Loucy (cell line): Measurements from ENCODE around the gene LHX6.

Experiments
- H2AFZ ChIP-seq: fragments of 200-600 bp; sonication (generic); 2 replicates; pipeline ENCODE4 v1.6.0; 2016; ENCODE audit warnings: antibody characterized with exemption, mild to moderate bottlenecking, low read length, moderate library complexity
- H3F3A ChIP-seq: fragments of 200-600 bp; 2 replicates; pipeline ENCODE4 v1.6.0; 2016; ENCODE audit warnings: antibody characterized with exemption, low read depth, mild to moderate bottlenecking
- H3K27me3 ChIP-seq: fragments of 200-600 bp; sonication (generic); 2 replicates; pipeline ENCODE4 v1.6.1; 2014; ENCODE audit warnings: low read length, mild to moderate bottlenecking; ENCODE audit not compliant: insufficient read depth, poor library complexity, severe bottlenecking
- H3K36me3 ChIP-seq: fragments of 200-600 bp; sonication (generic); 2 replicates; pipeline ENCODE4 v1.6.1; 2016; ENCODE audit warnings: low read length; ENCODE audit not compliant: insufficient read depth
- H3K4me1 ChIP-seq: fragments of 200-600 bp; sonication (generic); 2 replicates; pipeline ENCODE4 v1.5.1; 2014; ENCODE audit warnings: low read length, mild to moderate bottlenecking; ENCODE audit not compliant: insufficient read depth, poor library complexity, severe bottlenecking
- H3K4me2 ChIP-seq: fragments of 200-600 bp; sonication (generic); 2 replicates; pipeline ENCODE4 v1.6.0; 2014; ENCODE audit warnings: antibody characterized with exemption, low read length, low read depth, mild to moderate bottlenecking; ENCODE audit not compliant: poor library complexity, severe bottlenecking
- H3K4me3 ChIP-seq: fragments of 200-600 bp; sonication (generic); 2 replicates; pipeline ENCODE4 v1.5.1; 2014; ENCODE audit warnings: low read length, mild to moderate bottlenecking, mixed read lengths; ENCODE audit not compliant: poor library complexity, severe bottlenecking
- H3K79me2 ChIP-seq: fragments of 200-600 bp; sonication (generic); 2 replicates; pipeline ENCODE4 v1.6.1; 2014; ENCODE audit warnings: low read length; ENCODE audit not compliant: insufficient read depth
- H3K9ac ChIP-seq: fragments of 200-600 bp; sonication (generic); 2 replicates; pipeline ENCODE4 v1.6.0; 2014; ENCODE audit warnings: mild to moderate bottlenecking, low read depth, low read length, moderate library complexity; ENCODE audit not compliant: poor library complexity, severe bottlenecking
- H3K9me2 ChIP-seq: fragments of 200-600 bp; sonication (generic); replicated peaks from 2 replicates; pipeline ENCODE4 v1.6.1; 2016; ENCODE audit warnings: low read depth, low read length, mixed read lengths
- H3K9me3 ChIP-seq: fragments of 200-600 bp; sonication (generic); 2 replicates; pipeline ENCODE4 v1.6.1; 2014; ENCODE audit warnings: mild to moderate bottlenecking, antibody characterized with exemption, low read length, low read depth; ENCODE audit not compliant: insufficient read depth
- H4K20me1 ChIP-seq: fragments of 200-600 bp; sonication (generic); 2 replicates; pipeline ENCODE4 v1.6.0; 2014; ENCODE audit warnings: antibody characterized with exemption, low read length, mild to moderate bottlenecking; ENCODE audit not compliant: insufficient read depth, poor library complexity, severe bottlenecking
- CTCF ChIP-seq: fragments of 200-600 bp; sonication (generic); conservative IDR thresholded peaks from 2 replicates; pipeline ENCODE4 v1.5.1; 2014; ENCODE audit warnings: mild to moderate bottlenecking, antibody characterized with exemption, low read length
- EZH2phosphoT487 ChIP-seq: fragments of 200-600 bp; IDR thresholded peaks from 2 replicates; pipeline ENCODE4 v1.6.1; 2018; ENCODE audit warnings: antibody characterized with exemption, mild to moderate bottlenecking, moderate library complexity, borderline replicate concordance

Gene LHX6

DNA sequence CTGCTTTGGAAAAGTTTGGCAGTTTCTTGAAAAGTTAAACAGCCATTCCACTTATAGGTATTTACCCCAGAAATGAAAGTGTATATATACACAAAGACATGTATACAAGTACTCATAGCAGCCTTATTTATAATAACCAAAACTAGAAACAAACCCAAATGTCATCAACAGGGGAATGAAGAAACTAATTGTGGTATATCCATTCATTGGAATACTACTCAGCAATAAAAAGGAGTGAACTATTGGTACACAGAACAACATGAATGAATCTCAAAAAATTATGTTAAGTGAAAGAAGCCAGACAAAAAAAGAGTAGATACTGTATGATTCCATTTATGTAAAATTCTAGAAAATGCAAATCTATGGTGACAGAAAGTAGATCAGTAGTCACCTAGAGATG lies 66.3 kb downstream of the LHX6 start:
- Histone ChIP-seq H3K79me2 (peaks cover 19% of the 10 kb centered on the region), H3K9me3 (peaks cover 5% of the 10 kb centered on the region; the same call in 1 of the 2 replicates), H3K36me3 (no peaks in the 10 kb centered on the region), H3K9ac (no peak overlapping the region), H4K20me1 (no peaks in the 10 kb centered on the region), H3K9me2 (no peaks in the 10 kb centered on the region), H3K4me1 (peaks cover 14% of the 10 kb centered on the region), H3K4me3 (no peak overlapping the region), H3K27me3 (no peaks in the 10 kb centered on the region), H3F3A (no peaks in the 10 kb centered on the region), H3K4me2 (no peak overlapping the region), H2AFZ (no peak overlapping the region)
- no peak for TF ChIP-seq EZH2phosphoT487

- Histone ChIP-seq H3K9me3 (0 out of 2 replicates have a peak, but pooled peaks cover 5% of the 10 kb centered on the region), H3K27me3 (no peaks in the 10 kb centered on the region), H3K4me1 (peaks cover 15% of the 10 kb centered on the region), H2AFZ (peak overlapping the region; percentile 61; the same call in 1 of the 2 replicates), H3K4me3 (peak overlapping the region; percentile 84), H3K9ac (no peak overlapping the region), H3K36me3 (no peaks in the 10 kb centered on the region), H4K20me1 (peaks cover 11% of the 10 kb centered on the region), H3K9me2 (no peaks in the 10 kb centered on the region), H3K4me2 (peak overlapping the region; percentile 80), H3F3A (no peaks in the 10 kb centered on the region), H3K79me2 (peaks cover 29% of the 10 kb centered on the region)
- TF ChIP-seq CTCF (no peak), EZH2phosphoT487 (no peak)
These were observed 68.9 kb downstream of the LHX6 start for GRCh38 chr9:122159925-122160246.

DNA sequence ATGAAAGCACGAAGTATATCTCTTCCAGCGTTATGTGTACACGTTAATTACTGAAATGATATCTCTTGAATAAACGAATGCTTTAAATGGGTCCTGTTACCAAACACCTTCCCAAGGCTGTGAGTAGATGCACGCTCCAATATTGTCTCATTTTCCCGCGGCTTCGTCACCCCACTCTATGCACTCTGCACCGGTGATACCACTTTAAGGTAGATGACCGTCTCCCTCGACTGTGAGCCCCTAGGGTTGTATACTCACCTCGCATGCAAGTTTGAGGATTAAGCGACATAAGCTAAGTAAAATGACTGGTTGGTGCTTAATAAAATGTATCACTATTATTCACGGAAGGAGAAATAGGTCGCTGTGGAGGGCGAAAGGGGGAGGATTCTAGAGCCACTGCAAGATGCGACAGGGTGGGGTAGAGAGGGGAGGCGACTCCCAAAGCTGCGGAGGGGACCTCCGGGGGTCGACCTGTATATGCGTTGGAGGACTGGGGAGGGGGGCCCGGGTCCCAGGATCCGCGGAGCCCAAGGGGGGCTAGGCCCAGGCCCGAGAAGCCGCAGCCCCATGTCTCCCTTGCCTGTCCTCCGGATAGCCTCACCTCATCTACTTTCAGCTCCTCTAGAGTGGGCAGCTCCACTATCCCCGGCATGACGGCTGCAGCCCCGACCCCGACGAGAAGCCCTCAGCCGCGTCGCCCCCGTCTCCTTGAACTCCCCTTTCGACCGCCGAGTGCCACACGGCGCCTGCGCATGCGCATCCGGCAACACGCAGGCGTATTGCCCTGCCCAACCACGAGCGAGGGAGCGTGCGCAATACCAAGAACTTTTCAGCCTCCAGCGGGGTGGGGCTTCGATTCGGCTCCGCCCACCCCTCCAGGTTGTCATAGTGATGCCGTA lies 69.5 kb downstream of the LHX6 start, which contains the start of the genes MORN5 and NDUFA8:
TSS of gene MORN5 (plus strand) at position 883 of the 899 bp plus-strand sequence. CDS start 65 bp downstream, outside the sequence.
TSS of gene NDUFA8 (minus strand) at position 754 of the 899 bp plus-strand sequence. CDS start at position 652, 102 bp downstream.
- H3K4me1 ChIP-seq = peaks cover 20% of the 10 kb centered on the region
- no peak for TF ChIP-seq EZH2phosphoT487
- no peak; the same call in 1 of the 2 replicates for TF ChIP-seq CTCF
- H3K9ac ChIP-seq = peak within 1 kb of the TSS; percentile 88
- H3K36me3 ChIP-seq = no peaks in the 10 kb centered on the region
- H3K9me2 ChIP-seq = no peaks in the 10 kb centered on the region
- no peaks in the 10 kb centered on the region for H3F3A ChIP-seq
- H3K27me3 ChIP-seq = no peaks in the 10 kb centered on the region
- H3K79me2 ChIP-seq = peaks cover 32% of the 10 kb centered on the region
- H3K4me2 ChIP-seq = peak within 1 kb of the TSS; percentile 80
- peak within 1 kb of the TSS; percentile 61 for H2AFZ ChIP-seq
- H4K20me1 ChIP-seq = peaks cover 11% of the 10 kb centered on the region
- 0 out of 2 replicates have a peak, but pooled peaks cover 5% of the 10 kb centered on the region for H3K9me3 ChIP-seq
- H3K4me3 ChIP-seq = peak within 1 kb of the TSS; percentile 84
